Neutrophil (primary cell): ENCODE results near the gene TOGARAM1.

Experiments used
- H3K27ac ChIP-seq: fragments of 200-600 bp; sonication (generic); 2 replicates; pipeline ENCODE4 v1.5.1; 2016; ENCODE audit warnings: mild to moderate bottlenecking, moderate library complexity
- H3K27me3 ChIP-seq: fragments of 200-600 bp; sonication (generic); 2 replicates; pipeline ENCODE4 v1.6.0; 2016; ENCODE audit warnings: mild to moderate bottlenecking
- H3K36me3 ChIP-seq: fragments of 200-600 bp; sonication (generic); 2 replicates; pipeline ENCODE4 v1.5.1; 2017
- H3K4me1 ChIP-seq, 2 experiments: fragments of 200-600 bp in 1 of 2; sonication (generic) in 1 of 2; 1 replicate in 1 of 2; 2 replicates in 1 of 2; pipeline versions ENCODE4 v1.5.1 to v1.6.1; 2013 to 2016; ENCODE audit warnings: low read depth in 1 of 2, low read length in 1 of 2, mild to moderate bottlenecking in 1 of 2, moderate library complexity in 1 of 2; ENCODE audit not compliant: control insufficient read depth in 1 of 2, insufficient read depth in 1 of 2
- H3K4me3 ChIP-seq, 2 experiments: fragments of 200-600 bp in 1 of 2; sonication (generic) in 1 of 2; 1 replicate in 1 of 2; 2 replicates in 1 of 2; pipeline ENCODE4 v1.5.1; 2013 to 2016; ENCODE audit warnings: low read depth in 1 of 2, low read length in 1 of 2, mild to moderate bottlenecking in 1 of 2, moderate library complexity in 1 of 2
- H3K9me3 ChIP-seq: fragments of 200-600 bp; sonication (generic); 2 replicates; pipeline ENCODE4 v1.5.1; 2016
- TF ChIP-seq, protein P1 (sequence below): fragments of 200-600 bp; sonication (generic); IDR thresholded peaks from 2 replicates; pipeline ENCODE4 v1.5.1; 2016; ENCODE audit warnings: antibody characterized with exemption

TOGARAM1 gene

DNA sequence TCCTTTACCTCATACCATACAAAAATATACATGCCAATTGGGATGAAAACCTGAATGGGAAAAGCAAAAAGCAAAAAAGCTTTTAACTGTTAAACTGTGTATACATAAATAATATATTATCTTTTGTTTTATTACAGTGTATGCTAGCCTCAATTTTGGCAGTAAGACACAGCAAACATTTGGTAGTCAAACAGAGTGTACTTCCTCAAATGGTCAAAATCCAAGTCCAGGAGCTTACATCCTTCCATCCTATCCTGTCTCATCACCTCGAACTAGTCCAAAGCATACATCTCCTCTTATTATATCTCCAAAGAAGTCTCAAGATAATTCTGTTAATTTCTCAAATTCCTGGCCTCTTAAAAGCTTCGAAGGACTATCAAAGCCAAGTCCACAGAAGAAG lies 41.9 kb downstream of the TOGARAM1 start:
- Histone ChIP-seq H3K9me3 (no peaks in the 10 kb centered on the region), H3K4me1 (no peaks in the 10 kb centered on the region)
- TF ChIP-seq, protein P1, sequence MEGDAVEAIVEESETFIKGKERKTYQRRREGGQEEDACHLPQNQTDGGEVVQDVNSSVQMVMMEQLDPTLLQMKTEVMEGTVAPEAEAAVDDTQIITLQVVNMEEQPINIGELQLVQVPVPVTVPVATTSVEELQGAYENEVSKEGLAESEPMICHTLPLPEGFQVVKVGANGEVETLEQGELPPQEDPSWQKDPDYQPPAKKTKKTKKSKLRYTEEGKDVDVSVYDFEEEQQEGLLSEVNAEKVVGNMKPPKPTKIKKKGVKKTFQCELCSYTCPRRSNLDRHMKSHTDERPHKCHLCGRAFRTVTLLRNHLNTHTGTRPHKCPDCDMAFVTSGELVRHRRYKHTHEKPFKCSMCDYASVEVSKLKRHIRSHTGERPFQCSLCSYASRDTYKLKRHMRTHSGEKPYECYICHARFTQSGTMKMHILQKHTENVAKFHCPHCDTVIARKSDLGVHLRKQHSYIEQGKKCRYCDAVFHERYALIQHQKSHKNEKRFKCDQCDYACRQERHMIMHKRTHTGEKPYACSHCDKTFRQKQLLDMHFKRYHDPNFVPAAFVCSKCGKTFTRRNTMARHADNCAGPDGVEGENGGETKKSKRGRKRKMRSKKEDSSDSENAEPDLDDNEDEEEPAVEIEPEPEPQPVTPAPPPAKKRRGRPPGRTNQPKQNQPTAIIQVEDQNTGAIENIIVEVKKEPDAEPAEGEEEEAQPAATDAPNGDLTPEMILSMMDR = no peak

DNA sequence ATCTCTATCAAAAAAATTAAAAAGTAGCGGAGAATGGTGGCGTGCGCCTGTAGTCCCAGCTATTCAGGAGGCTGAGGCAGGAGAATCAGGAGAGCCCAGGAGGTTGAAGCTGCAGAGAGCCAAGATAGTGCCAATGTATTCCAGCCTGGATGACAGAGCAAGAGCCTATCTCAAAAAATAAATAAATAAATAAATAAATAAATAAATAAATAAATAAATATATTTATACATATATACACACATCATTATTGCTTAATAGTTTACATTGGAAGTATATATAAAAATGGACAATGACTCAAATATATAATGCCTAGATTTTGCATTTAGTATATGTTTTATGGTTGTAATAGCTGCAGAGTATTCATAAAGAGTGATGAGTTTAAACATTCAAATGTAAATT lies 53.1 kb downstream of the TOGARAM1 start:
- H3K27ac ChIP-seq = no peak overlapping the region
- no peaks in the 10 kb centered on the region for H3K27me3 ChIP-seq
- no peaks in the 10 kb centered on the region for H3K36me3 ChIP-seq
- no peaks in the 10 kb centered on the region for H3K4me1 ChIP-seq
- TF ChIP-seq, protein P1 = no peak
- H3K4me3 ChIP-seq = no peak overlapping the region
- no peaks in the 10 kb centered on the region for H3K9me3 ChIP-seq

More for the DNA sequence above, 41.9 kb downstream of the TOGARAM1 start:
- Histone ChIP-seq H3K27ac (no peak overlapping the region), H3K27me3 (no peaks in the 10 kb centered on the region), H3K36me3 (no peaks in the 10 kb centered on the region), H3K4me3 (no peak overlapping the region)

DNA sequence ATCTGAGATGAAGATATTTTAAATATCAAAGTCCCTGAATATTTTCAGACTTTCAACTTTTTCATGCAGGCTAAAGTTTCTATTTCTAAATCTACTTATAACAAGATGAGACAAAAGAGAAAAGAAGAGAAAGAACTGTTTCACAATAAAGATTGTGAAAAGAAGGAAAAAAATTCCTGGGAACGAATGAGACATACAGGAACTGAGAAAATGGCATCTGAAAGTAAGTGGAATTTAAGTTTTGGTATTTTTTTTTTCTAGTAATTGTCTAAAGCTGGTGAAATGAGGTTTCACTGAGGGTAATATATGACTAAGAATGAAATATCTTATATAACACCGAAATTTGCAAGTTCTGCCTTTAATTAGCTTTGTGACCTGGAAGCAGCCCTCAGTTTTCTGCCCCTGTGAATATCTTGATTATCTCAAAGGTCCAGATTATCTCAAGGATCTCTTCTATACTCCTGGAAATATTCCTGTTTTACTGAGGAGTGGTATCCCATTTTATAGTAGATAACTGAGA lies 66.2 kb downstream of the TOGARAM1 start:
- Histone ChIP-seq H3K4me3 (no peak overlapping the region), H3K27me3 (no peaks in the 10 kb centered on the region), H3K27ac (no peak overlapping the region), H3K4me1 (no peaks in the 10 kb centered on the region), H3K36me3 (peaks cover 14% of the 10 kb centered on the region), H3K9me3 (no peaks in the 10 kb centered on the region)
- TF ChIP-seq, protein P1 = no peak

DNA sequence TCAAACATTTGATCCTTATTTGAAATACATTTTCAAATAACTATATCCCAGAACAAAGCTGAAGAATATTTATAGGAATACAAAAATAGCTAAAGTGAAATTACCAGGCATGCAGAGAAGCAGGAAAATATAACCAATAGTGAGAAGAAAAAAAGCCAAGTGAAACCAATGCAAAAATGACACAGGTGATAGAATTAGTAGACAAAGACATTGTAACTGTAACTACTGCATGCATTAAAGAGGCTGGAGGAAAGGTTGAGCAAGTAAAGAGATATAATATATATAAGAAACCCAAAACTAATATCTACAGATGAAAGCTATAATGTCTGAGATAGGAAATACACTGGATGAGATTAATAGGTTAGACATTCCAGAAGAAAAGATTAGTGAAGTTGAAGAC lies 72.7 kb downstream of the TOGARAM1 start:
- TF ChIP-seq, protein P1 = no peak
- no peak overlapping the region for H3K4me3 ChIP-seq
- H3K27ac ChIP-seq = no peak overlapping the region
- no peaks in the 10 kb centered on the region for H3K27me3 ChIP-seq
- H3K36me3 ChIP-seq = peaks cover 10% of the 10 kb centered on the region
- peaks cover 9% of the 10 kb centered on the region for H3K9me3 ChIP-seq
- no peaks in the 10 kb centered on the region for H3K4me1 ChIP-seq

DNA sequence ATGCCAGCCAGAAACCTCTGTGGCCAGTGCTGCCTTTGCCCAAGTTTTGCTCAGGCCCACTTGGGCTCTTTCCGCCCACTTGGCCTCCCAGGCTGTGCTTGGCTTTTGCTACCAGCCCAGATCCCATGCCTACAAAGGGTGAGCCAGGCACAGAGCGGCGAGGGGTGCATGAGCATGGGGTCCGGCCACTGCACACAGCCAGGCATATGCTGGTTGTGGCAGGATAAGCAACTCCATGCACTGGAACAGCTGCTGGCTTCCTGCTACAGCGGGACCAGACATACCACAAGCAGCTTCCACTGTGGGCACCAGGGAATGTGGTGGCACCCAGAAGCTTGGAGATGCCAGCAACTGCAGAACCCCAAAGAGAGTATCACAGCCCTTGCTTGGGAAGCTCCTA lies 76.3 kb downstream of the TOGARAM1 start:
- H3K27me3 ChIP-seq = no peaks in the 10 kb centered on the region
- no peak overlapping the region for H3K27ac ChIP-seq
- no peak overlapping the region for H3K4me3 ChIP-seq
- H3K9me3 ChIP-seq = peaks cover 9% of the 10 kb centered on the region
- no peaks in the 10 kb centered on the region for H3K36me3 ChIP-seq
- H3K4me1 ChIP-seq = no peaks in the 10 kb centered on the region
- TF ChIP-seq, protein P1 = no peak

DNA sequence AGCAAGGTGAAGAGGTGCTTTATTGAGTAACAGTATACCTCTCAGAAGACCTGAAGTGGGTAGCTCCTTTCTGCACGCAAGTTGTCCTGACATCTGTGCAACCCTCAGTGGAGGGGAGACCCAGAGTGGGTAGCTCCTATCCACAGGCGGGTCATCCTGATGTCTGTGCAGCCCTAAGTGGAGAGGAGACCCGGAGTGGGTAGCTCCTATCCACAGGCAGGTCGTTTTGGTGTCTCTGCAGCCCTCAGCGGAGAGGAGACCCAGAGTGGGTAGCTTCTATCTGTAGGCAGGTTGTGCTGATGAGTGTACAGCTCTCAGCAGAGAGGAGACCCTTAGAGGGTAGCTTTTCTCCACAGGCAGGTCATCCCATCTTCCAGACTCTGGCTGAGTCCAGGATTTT lies 76.9 kb downstream of the TOGARAM1 start:
- Histone ChIP-seq H3K4me3 (no peak overlapping the region), H3K27me3 (no peaks in the 10 kb centered on the region), H3K36me3 (no peaks in the 10 kb centered on the region), H3K4me1 (no peaks in the 10 kb centered on the region), H3K9me3 (peaks cover 9% of the 10 kb centered on the region), H3K27ac (no peak overlapping the region)
- TF ChIP-seq, protein P1 = no peak
